NB4 (cell line): ENCODE results near the gene STAU1.

Source experiments
- POLR2A ChIP-seq: IDR thresholded peaks from 2 replicates; pipeline ENCODE4 v1.6.1; 2011; ENCODE audit warnings: mild to moderate bottlenecking; ENCODE audit not compliant: insufficient read length; ENCODE audit errors: extremely low read depth
- TF ChIP-seq, protein P1 (sequence below): IDR thresholded peaks from one replicate; pipeline ENCODE4 v1.5.1; 2012; ENCODE audit warnings: low read depth, low read length

DNA sequence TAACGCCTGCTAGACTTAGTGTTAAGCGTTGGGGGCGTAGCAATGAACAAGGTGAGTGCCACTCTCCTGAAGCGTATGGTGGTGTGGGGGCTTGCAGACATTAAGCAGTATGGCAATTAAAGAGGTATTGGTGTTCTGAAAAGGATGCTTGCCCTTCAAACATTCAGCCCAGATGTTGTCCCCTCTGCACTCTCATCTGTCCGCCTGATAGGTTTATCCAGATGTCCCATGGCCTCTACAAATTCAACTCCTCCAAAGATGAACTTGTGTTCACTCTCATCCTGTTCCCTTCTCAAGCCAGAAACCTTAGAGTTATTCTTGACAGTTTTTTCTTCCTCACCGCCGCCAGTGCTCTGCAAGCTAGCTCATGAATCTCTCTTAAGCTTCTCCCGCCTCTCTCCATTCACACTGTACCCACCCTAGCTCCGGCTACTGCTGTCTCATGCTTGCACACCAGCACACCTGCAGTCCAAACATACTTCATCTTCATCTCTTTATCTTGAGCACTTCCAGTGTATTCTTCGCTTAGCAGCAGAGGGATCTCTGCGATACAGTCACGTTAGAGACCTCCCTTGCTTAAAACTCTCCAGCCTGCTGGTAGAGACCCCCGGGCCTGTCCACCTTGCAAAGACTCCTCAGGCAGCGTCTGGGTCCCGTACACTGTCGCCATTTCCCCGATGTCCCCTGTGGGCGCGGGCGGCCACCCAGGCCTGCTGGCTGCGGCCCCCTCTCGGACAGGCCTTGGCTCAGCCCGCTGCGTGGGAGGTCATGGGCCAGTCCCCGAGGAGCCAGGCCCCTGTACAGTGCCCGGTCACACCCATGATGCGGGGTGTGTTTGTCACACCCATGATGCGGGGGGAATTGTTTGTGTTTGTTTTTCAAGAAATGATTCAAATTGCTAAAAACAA is 32.0 kb upstream of the STAU1 start:
- TF ChIP-seq, protein P1, sequence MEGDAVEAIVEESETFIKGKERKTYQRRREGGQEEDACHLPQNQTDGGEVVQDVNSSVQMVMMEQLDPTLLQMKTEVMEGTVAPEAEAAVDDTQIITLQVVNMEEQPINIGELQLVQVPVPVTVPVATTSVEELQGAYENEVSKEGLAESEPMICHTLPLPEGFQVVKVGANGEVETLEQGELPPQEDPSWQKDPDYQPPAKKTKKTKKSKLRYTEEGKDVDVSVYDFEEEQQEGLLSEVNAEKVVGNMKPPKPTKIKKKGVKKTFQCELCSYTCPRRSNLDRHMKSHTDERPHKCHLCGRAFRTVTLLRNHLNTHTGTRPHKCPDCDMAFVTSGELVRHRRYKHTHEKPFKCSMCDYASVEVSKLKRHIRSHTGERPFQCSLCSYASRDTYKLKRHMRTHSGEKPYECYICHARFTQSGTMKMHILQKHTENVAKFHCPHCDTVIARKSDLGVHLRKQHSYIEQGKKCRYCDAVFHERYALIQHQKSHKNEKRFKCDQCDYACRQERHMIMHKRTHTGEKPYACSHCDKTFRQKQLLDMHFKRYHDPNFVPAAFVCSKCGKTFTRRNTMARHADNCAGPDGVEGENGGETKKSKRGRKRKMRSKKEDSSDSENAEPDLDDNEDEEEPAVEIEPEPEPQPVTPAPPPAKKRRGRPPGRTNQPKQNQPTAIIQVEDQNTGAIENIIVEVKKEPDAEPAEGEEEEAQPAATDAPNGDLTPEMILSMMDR = no peak
- TF ChIP-seq POLR2A = no peak
